Breast epithelium (tissue), 3 donors: ENCODE data around the gene CHCHD2.
A peak's percentile ranks its signal among the peaks of the same experiment; 100 is the strongest.

Experiments used
- CTCF ChIP-seq, 3 donors: fragments of 450-650 bp; IDR thresholded peaks; one replicate each; pipeline ENCODE4 v1.5.1; 2016 to 2017; ENCODE audit warnings: antibody characterized with exemption in 3 of 3, mild to moderate bottlenecking in 3 of 3, moderate library complexity in 3 of 3
- POLR2A ChIP-seq: fragments of 450-650 bp; IDR thresholded peaks from one replicate; pipeline ENCODE4 v1.6.1; 2016; ENCODE audit warnings: antibody characterized with exemption, mild to moderate bottlenecking, moderate library complexity
- POLR2AphosphoS5 ChIP-seq, 3 donors: sonication (generic); formaldehyde crosslinking; IDR thresholded peaks; one replicate each; pipeline ENCODE4 v1.6.1; 2017; ENCODE audit warnings: antibody characterized with exemption in 3 of 3

DNA sequence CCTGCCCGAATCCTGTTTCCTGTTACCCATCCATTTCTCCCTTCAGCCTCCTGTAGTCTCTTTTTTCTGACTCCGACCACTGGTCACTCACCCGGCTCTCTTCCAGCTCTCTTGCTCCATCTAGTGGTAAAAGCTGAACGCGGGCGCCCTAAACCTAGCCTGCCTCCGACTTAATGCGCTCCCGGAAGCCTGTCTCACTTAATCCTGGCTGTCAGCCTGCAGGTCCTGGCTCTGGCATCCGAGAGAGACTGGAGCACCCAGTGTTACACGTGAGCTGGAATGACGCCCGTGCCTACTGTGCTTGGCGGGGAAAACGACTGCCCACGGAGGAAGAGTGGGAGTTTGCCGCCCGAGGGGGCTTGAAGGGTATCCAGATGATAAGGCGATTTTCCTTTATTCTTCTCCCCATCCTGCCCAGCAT lies 31.9 kb downstream of the CHCHD2 start:
- TF ChIP-seq CTCF (IDR thresholded peaks at IDR 0.05) = peak; percentile 66 to 93 (median 89)
- TF ChIP-seq POLR2AphosphoS5 (IDR thresholded peaks at IDR 0.05) = peak in 1 of 3 donors; percentile 28
- TF ChIP-seq POLR2A = no peak
